ENCODE measurements around the gene PCDHGB6.
"Not testable (repeated sequence)": the region's sequence is repeated elsewhere in the genome, so short reads cannot be mapped to it uniquely, and the experiment has no call there.

Gene PCDHGB6

GRCh38 chr5:141389153-141390042 is 18.4 kb upstream of the PCDHGB6 start:
- no peak for DNase-seq

- no peak for DNase-seq
Measured at GRCh38 chr5:141392429-141393198, 15.2 kb upstream of the PCDHGB6 start, which contains the start of gene PCDHGA8. Gene PCDHGA8 (plus strand): TSS chr5:141392633. CDS start chr5:141392814, 181 bp downstream.

GRCh38 chr5:141393267-141393666 is 14.6 kb upstream of the PCDHGB6 start:
- no peak for DNase-seq

- not testable (repeated sequence) for DNase-seq
Measured at GRCh38 chr5:141394401-141395187, 13.2 kb upstream of the PCDHGB6 start.

- not testable (repeated sequence) for DNase-seq
Measured at GRCh38 chr5:141397756-141398551, 9.9 kb upstream of the PCDHGB6 start, which contains the start of gene PCDHGB5. Gene PCDHGB5 (plus strand): TSS chr5:141397947. CDS start chr5:141398128, 181 bp downstream.

GRCh38 chr5:141398608-141399007 is 9.2 kb upstream of the PCDHGB6 start:
- DNase-seq, result no peak

GRCh38 chr5:141399555-141400258 is 8.1 kb upstream of the PCDHGB6 start:
- DNase-seq, result no peak

- DNase-seq, result no peak
Measured at GRCh38 chr5:141402553-141403243, 5.1 kb upstream of the PCDHGB6 start, which contains the start of gene PCDHGA9. Gene PCDHGA9 (plus strand): TSS chr5:141402778. CDS start chr5:141402953, 175 bp downstream.

- DNase-seq, result no peak
Measured at GRCh38 chr5:141403387-141403786, 4.4 kb upstream of the PCDHGB6 start.

GRCh38 chr5:141409598-141410306 is 1.9 kb downstream of the PCDHGB6 start:
- no peak for DNase-seq

- no peak for DNase-seq
Measured at GRCh38 chr5:141411575-141411974, 3.8 kb downstream of the PCDHGB6 start.

GRCh38 chr5:141412854-141413539 is 5.2 kb downstream of the PCDHGB6 start, which contains the start of gene PCDHGA10:
Gene PCDHGA10 (plus strand): TSS chr5:141412987. CDS start chr5:141413176, 189 bp downstream.
- DNase-seq, result peak; percentile 68

- DNase-seq, result no peak
Measured at GRCh38 chr5:141413540-141414069, 5.8 kb downstream of the PCDHGB6 start.

GRCh38 chr5:141414548-141415274 is 6.9 kb downstream of the PCDHGB6 start:
- not testable (repeated sequence) for DNase-seq

- not testable (repeated sequence) for DNase-seq
Measured at GRCh38 chr5:141415275-141415618, 7.4 kb downstream of the PCDHGB6 start.

GRCh38 chr5:141417494-141418172 is 9.8 kb downstream of the PCDHGB6 start, which contains the start of gene PCDHGB7:
Gene PCDHGB7 (plus strand): TSS chr5:141417677. CDS start chr5:141417860, 183 bp downstream.
- DNase-seq, result peak; percentile 49
